Vagina (tissue), 2 donors: ENCODE results near the gene CDC42EP3.

Experiments used
- CTCF ChIP-seq, 3 experiments: fragments of 450-650 bp in 2 of 3; fragments of 200-600 bp in 1 of 3; sonication (generic) in 1 of 3; IDR thresholded peaks; one replicate each; pipeline ENCODE4 v1.5.1; 2017 to 2019; ENCODE audit warnings: antibody characterized with exemption in 3 of 3, mild to moderate bottlenecking in 2 of 3, moderate library complexity in 2 of 3
- POLR2A ChIP-seq, 2 donors: fragments of 450-650 bp; IDR thresholded peaks; one replicate each; pipeline ENCODE4 v1.6.1; 2017; ENCODE audit warnings: antibody characterized with exemption in 2 of 2, mild to moderate bottlenecking in 2 of 2, moderate library complexity in 2 of 2
- POLR2AphosphoS5 ChIP-seq, 2 donors: sonication (generic); formaldehyde crosslinking; IDR thresholded peaks; one replicate each; pipeline ENCODE4 v1.9.0; 2017; ENCODE audit warnings: antibody characterized with exemption in 2 of 2, mild to moderate bottlenecking in 2 of 2, low read depth in 1 of 2; ENCODE audit not compliant: insufficient read depth in 1 of 2

- TF ChIP-seq CTCF (IDR thresholded peaks at IDR 0.05) (no peak), POLR2A (IDR thresholded peaks at IDR 0.05) (no peak), POLR2AphosphoS5 (IDR thresholded peaks at IDR 0.05; ENCODE audit: insufficient read depth in 1 of 2, low read depth in 1 of 2) (no peak)
Measured at GRCh38 chr2:37637985-37638384, 33.5 kb downstream of the CDC42EP3 start.
